ENCODE results near the gene DROSHA.

DROSHA gene

DNA sequence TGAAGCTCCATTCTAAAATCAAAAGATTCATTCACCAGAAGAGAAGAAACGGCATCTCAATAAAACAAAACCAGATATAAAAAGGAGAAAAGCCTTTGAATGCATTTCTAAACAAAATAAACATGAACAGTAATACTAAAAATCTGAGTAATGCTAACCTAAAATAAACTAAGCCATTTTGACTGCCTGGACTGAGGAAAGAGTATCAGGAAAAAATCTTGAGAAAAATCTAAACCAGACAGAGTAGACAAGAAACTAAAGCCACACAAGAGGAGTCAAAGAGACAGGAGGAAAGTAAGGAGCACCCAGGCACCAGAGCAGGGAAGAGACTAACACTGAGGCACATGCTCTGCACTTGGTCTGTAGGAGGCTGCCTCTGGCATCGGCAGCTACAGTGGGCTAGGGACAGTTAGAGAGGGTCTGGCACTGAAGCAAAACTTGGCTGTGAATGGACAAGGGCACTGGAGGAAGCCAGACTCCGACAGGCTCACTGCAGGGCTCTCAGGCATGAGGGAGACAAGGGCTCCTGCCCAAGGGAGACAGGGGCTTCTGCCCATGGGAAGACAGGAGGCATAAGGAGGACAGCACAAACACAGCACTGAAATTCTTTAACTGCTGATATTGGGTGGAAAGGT lies 50.2 kb downstream of the DROSHA start:
- no peak overlapping the region for H3K23ac ChIP-seq (ENCODE audit: low read length in 2 of 2)
- no peak for DNase-seq
- no peak overlapping the region for H4K91ac ChIP-seq (ENCODE audit: low read length)
- H3K27ac ChIP-seq (ENCODE audit: low read length, poor library complexity, severe bottlenecking): no peak overlapping the region
- H2AK5ac ChIP-seq (ENCODE audit: low read length, severe bottlenecking): no peak overlapping the region
- no peak overlapping the region for H4K8ac ChIP-seq (ENCODE audit: low read length)
- no peak overlapping the region for H3K9ac ChIP-seq (ENCODE audit: low read length)
- no peak overlapping the region for H2AFZ ChIP-seq (ENCODE audit: low read depth, low read length)
- no peak overlapping the region for H3K4me2 ChIP-seq (ENCODE audit: low read length, poor library complexity, severe bottlenecking)
- no peak overlapping the region for H2BK12ac ChIP-seq (ENCODE audit: low read length in 2 of 2)
- WGBS: 98% methylated on average over 2 of the region's 3 CpGs
- no peaks in the 10 kb centered on the region for H3K9me3 ChIP-seq (ENCODE audit: control insufficient read depth, low read length)
- no peak overlapping the region for H2BK120ac ChIP-seq (ENCODE audit: low read depth, low read length)
- no peaks in the 10 kb centered on the region for H3K27me3 ChIP-seq (ENCODE audit: control insufficient read depth in 1 of 2, insufficient read depth in 1 of 2, low read length in 2 of 2)
- peaks cover 7 to 70% of the 10 kb centered on the region in 2 experiments for H3K36me3 ChIP-seq (ENCODE audit: control insufficient read depth in 1 of 2, insufficient read depth in 2 of 2, low read depth in 1 of 2, low read length in 2 of 2)
- H3K4me3 ChIP-seq (ENCODE audit: insufficient read depth in 1 of 2, low read depth in 1 of 2, low read length in 2 of 2): no peak overlapping the region
- peaks cover 8% of the 10 kb centered on the region for H3K79me1 ChIP-seq (replicated peaks; ENCODE audit: low read length, poor library complexity, severe bottlenecking)
- no peak overlapping the region for H3K4ac ChIP-seq (ENCODE audit: low read depth in 1 of 2, low read length in 2 of 2)
- H2BK15ac ChIP-seq (ENCODE audit: low read depth, poor library complexity, severe bottlenecking): no peak overlapping the region
- H2BK5ac ChIP-seq (ENCODE audit: low read depth, low read length, poor library complexity, severe bottlenecking): no peak overlapping the region
- no peak overlapping the region for H3K18ac ChIP-seq (ENCODE audit: low read depth in 1 of 2, low read length in 2 of 2)
- H3K4me1 ChIP-seq (ENCODE audit: control insufficient read depth, insufficient read depth, low read depth, low read length): no peaks in the 10 kb centered on the region
- peak overlapping the region in 1 of 2 experiments; percentile 58 for H3K14ac ChIP-seq (ENCODE audit: low read length in 2 of 2)

DNA sequence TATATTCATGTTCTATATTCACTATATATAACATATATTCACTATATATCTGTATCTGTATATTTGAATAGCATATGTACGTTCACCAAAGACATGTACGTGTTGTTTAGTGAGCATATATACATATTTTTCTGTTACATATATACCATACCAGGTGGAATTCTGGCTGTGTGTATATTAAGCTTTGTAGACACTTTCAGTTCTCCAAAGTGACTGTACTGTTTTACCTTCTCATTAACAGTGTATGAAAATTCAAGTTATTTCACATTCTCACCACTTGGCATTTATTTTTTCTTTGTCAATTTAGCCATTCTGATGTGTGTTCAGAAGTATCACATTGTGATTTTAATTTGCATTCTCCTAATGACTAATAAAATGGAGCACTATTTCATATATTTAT lies 52.2 kb downstream of the DROSHA start:
- H3K4ac ChIP-seq (ENCODE audit: low read depth in 1 of 2, low read length in 2 of 2): no peak overlapping the region
- peaks cover 10 to 65% of the 10 kb centered on the region in 2 experiments for H3K36me3 ChIP-seq (ENCODE audit: control insufficient read depth in 1 of 2, insufficient read depth in 2 of 2, low read depth in 1 of 2, low read length in 2 of 2)
- no peak overlapping the region for H3K4me2 ChIP-seq (ENCODE audit: low read length, poor library complexity, severe bottlenecking)
- H3K79me1 ChIP-seq (replicated peaks; ENCODE audit: low read length, poor library complexity, severe bottlenecking): peaks cover 8% of the 10 kb centered on the region
- no peak overlapping the region for H2BK15ac ChIP-seq (ENCODE audit: low read depth, poor library complexity, severe bottlenecking)
- H3K27ac ChIP-seq (ENCODE audit: low read length, poor library complexity, severe bottlenecking): no peak overlapping the region
- no peak overlapping the region for H3K14ac ChIP-seq (ENCODE audit: low read length in 2 of 2)
- H2BK12ac ChIP-seq (ENCODE audit: low read length in 2 of 2): no peak overlapping the region
- H3K9ac ChIP-seq (ENCODE audit: low read length): no peak overlapping the region
- no peak overlapping the region for H3K4me3 ChIP-seq (ENCODE audit: insufficient read depth in 1 of 2, low read depth in 1 of 2, low read length in 2 of 2)
- no peak overlapping the region for H4K91ac ChIP-seq (ENCODE audit: low read length)
- H4K8ac ChIP-seq (ENCODE audit: low read length): no peak overlapping the region
- no peaks in the 10 kb centered on the region for H3K27me3 ChIP-seq (ENCODE audit: control insufficient read depth in 1 of 2, insufficient read depth in 1 of 2, low read length in 2 of 2)
- WGBS: no CpG with 5 or more reads among the region's 2 CpGs
- no peaks in the 10 kb centered on the region for H3K9me3 ChIP-seq (ENCODE audit: control insufficient read depth, low read length)
- no peak overlapping the region for H2AK5ac ChIP-seq (ENCODE audit: low read length, severe bottlenecking)
- no peak overlapping the region for H2AFZ ChIP-seq (ENCODE audit: low read depth, low read length)
- H3K4me1 ChIP-seq (ENCODE audit: control insufficient read depth, insufficient read depth, low read depth, low read length): no peaks in the 10 kb centered on the region
- no peak for DNase-seq
- no peak overlapping the region for H2BK5ac ChIP-seq (ENCODE audit: low read depth, low read length, poor library complexity, severe bottlenecking)
- H3K18ac ChIP-seq (ENCODE audit: low read depth in 1 of 2, low read length in 2 of 2): no peak overlapping the region
- no peak overlapping the region for H2BK120ac ChIP-seq (ENCODE audit: low read depth, low read length)
- H3K23ac ChIP-seq (ENCODE audit: low read length in 2 of 2): no peak overlapping the region

DNA sequence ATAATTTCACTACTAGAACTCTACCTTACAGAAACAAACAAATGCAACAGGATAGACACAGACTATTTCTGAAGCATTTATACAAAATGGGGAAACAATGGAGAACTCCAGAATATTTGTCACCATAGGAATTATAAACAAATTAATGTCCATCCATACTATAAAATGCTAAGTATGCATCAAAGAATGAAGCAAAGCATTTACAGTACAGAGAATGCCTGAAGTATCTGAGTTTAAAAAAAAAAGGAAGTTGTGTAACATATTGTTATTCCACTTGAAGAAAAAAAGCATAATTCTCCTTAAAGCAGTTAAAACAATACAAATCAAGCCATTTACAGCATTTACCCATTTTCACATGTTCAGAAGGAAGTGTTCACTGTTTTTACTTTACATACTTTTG lies 53.0 kb downstream of the DROSHA start:
- H3K27me3 ChIP-seq (ENCODE audit: control insufficient read depth in 1 of 2, insufficient read depth in 1 of 2, low read length in 2 of 2): no peaks in the 10 kb centered on the region
- H2AFZ ChIP-seq (ENCODE audit: low read depth, low read length): no peak overlapping the region
- H3K9me3 ChIP-seq (ENCODE audit: control insufficient read depth, low read length): no peaks in the 10 kb centered on the region
- no peak overlapping the region for H3K14ac ChIP-seq (ENCODE audit: low read length in 2 of 2)
- no peak overlapping the region for H2BK5ac ChIP-seq (ENCODE audit: low read depth, low read length, poor library complexity, severe bottlenecking)
- no peak overlapping the region for H3K27ac ChIP-seq (ENCODE audit: low read length, poor library complexity, severe bottlenecking)
- H3K18ac ChIP-seq (ENCODE audit: low read depth in 1 of 2, low read length in 2 of 2): no peak overlapping the region
- no peak overlapping the region for H4K8ac ChIP-seq (ENCODE audit: low read length)
- no peak overlapping the region for H3K4me2 ChIP-seq (ENCODE audit: low read length, poor library complexity, severe bottlenecking)
- no peak for DNase-seq
- no peak overlapping the region for H2AK5ac ChIP-seq (ENCODE audit: low read length, severe bottlenecking)
- H3K79me1 ChIP-seq (replicated peaks; ENCODE audit: low read length, poor library complexity, severe bottlenecking): peaks cover 10% of the 10 kb centered on the region
- no peak overlapping the region for H4K91ac ChIP-seq (ENCODE audit: low read length)
- H2BK15ac ChIP-seq (ENCODE audit: low read depth, poor library complexity, severe bottlenecking): no peak overlapping the region
- H3K9ac ChIP-seq (ENCODE audit: low read length): no peak overlapping the region
- no peak overlapping the region for H2BK120ac ChIP-seq (ENCODE audit: low read depth, low read length)
- no peak overlapping the region for H3K23ac ChIP-seq (ENCODE audit: low read length in 2 of 2)
- no peak overlapping the region for H3K4me3 ChIP-seq (ENCODE audit: insufficient read depth in 1 of 2, low read depth in 1 of 2, low read length in 2 of 2)
- peaks cover 14 to 63% of the 10 kb centered on the region in 2 experiments for H3K36me3 ChIP-seq (ENCODE audit: control insufficient read depth in 1 of 2, insufficient read depth in 2 of 2, low read depth in 1 of 2, low read length in 2 of 2)
- H2BK12ac ChIP-seq (ENCODE audit: low read length in 2 of 2): no peak overlapping the region
- H3K4ac ChIP-seq (ENCODE audit: low read depth in 1 of 2, low read length in 2 of 2): no peak overlapping the region
- H3K4me1 ChIP-seq (ENCODE audit: control insufficient read depth, insufficient read depth, low read depth, low read length): no peaks in the 10 kb centered on the region

GRCh38 chr5:31477971-31478370 lies 53.9 kb downstream of the DROSHA start:
- H3K18ac ChIP-seq (ENCODE audit: low read depth in 1 of 2, low read length in 2 of 2): no peak overlapping the region
- no peak overlapping the region for H3K27ac ChIP-seq (ENCODE audit: low read length, poor library complexity, severe bottlenecking)
- no peak overlapping the region for H3K9ac ChIP-seq (ENCODE audit: low read length)
- no peaks in the 10 kb centered on the region for H3K9me3 ChIP-seq (ENCODE audit: control insufficient read depth, low read length)
- no peak overlapping the region for H2BK120ac ChIP-seq (ENCODE audit: low read depth, low read length)
- H3K4ac ChIP-seq (ENCODE audit: low read depth in 1 of 2, low read length in 2 of 2): no peak overlapping the region
- DNase-seq: no peak
- H3K36me3 ChIP-seq (ENCODE audit: control insufficient read depth in 1 of 2, insufficient read depth in 2 of 2, low read depth in 1 of 2, low read length in 2 of 2): peaks cover 14 to 62% of the 10 kb centered on the region in 2 experiments
- H3K14ac ChIP-seq (ENCODE audit: low read length in 2 of 2): no peak overlapping the region
- no peak overlapping the region for H3K4me3 ChIP-seq (ENCODE audit: insufficient read depth in 1 of 2, low read depth in 1 of 2, low read length in 2 of 2)
- H3K23ac ChIP-seq (ENCODE audit: low read length in 2 of 2): no peak overlapping the region
- no peak overlapping the region for H4K8ac ChIP-seq (ENCODE audit: low read length)
- H2BK12ac ChIP-seq (ENCODE audit: low read length in 2 of 2): no peak overlapping the region
- no peak overlapping the region for H2BK15ac ChIP-seq (ENCODE audit: low read depth, poor library complexity, severe bottlenecking)
- WGBS: 97% methylated on average over 5 of the region's 5 CpGs
- no peak overlapping the region for H4K91ac ChIP-seq (ENCODE audit: low read length)
- H2AFZ ChIP-seq (ENCODE audit: low read depth, low read length): no peak overlapping the region
- H3K4me2 ChIP-seq (ENCODE audit: low read length, poor library complexity, severe bottlenecking): no peak overlapping the region
- no peak overlapping the region for H2BK5ac ChIP-seq (ENCODE audit: low read depth, low read length, poor library complexity, severe bottlenecking)
- no peaks in the 10 kb centered on the region for H3K4me1 ChIP-seq (ENCODE audit: control insufficient read depth, insufficient read depth, low read depth, low read length)
- H2AK5ac ChIP-seq (ENCODE audit: low read length, severe bottlenecking): no peak overlapping the region
- H3K27me3 ChIP-seq (ENCODE audit: control insufficient read depth in 1 of 2, insufficient read depth in 1 of 2, low read length in 2 of 2): no peaks in the 10 kb centered on the region
- peaks cover 10% of the 10 kb centered on the region for H3K79me1 ChIP-seq (replicated peaks; ENCODE audit: low read length, poor library complexity, severe bottlenecking)

Data from mesenchymal stem cell (in vitro differentiated cells and primary cell).